Endothelial cell of umbilical vein (primary cell): ENCODE data around the gene SYT14. TPM values are rescaled to one million over a fixed set of nuclear protein-coding genes. Genes with fewer than 3 reads are reported as not detected.

ENCODE experiments used
- BruUV-seq: library from RNA; stranded (reverse); fragments of 400-500 nt; replicated peaks from 2 replicates; lab custom pipeline; 2021; lab: Mats Ljungman, UMichigan
- CTCF ChIA-PET: fragments of 300-600, 350-600 bp; sonication (Branson Sonifier 250); formaldehyde crosslinking; loops from one replicate; lab custom pipeline; 2021; ENCODE audit warnings: antibody characterized with exemption, inconsistent platforms; lab: Charles Lee
- POLR2A ChIA-PET: fragments of 300-600, 350-600 bp; sonication (Branson Sonifier 250); formaldehyde crosslinking; loops from one replicate; lab custom pipeline; 2021; ENCODE audit warnings: antibody characterized with exemption, inconsistent platforms; lab: Charles Lee
- DNase-seq: peaks from one replicate; pipeline ENCODE4 v3.0.0-alpha.2; 2011; ENCODE audit warnings: low read depth, low spot score
- FAIRE-seq: peaks from 2 replicates; lab custom pipeline; 2011; peaks lifted over from hg19 to GRCh38; lab: Jason Lieb, UNC
- H2AFZ ChIP-seq: 2 replicates; pipeline ENCODE4 v1.6.0; 2012; ENCODE audit warnings: low read depth, low read length, control low read depth, inconsistent platforms
- H3K27ac ChIP-seq: 2 replicates; pipeline ENCODE4 v1.5.1; 2011; ENCODE audit warnings: low read depth, mild to moderate bottlenecking, control low read depth, low read length, moderate library complexity; ENCODE audit not compliant: insufficient read depth
- H3K27me3 ChIP-seq, 2 experiments: 2 replicates each; pipeline versions ENCODE4 v1.6.0 to v1.6.1; 2011; ENCODE audit warnings: low read length in 2 of 2, mixed read lengths in 1 of 2; ENCODE audit not compliant: control insufficient read depth in 2 of 2, insufficient read depth in 2 of 2
- H3K36me3 ChIP-seq, 2 experiments: 2 replicates in 1 of 2; 3 replicates in 1 of 2; pipeline ENCODE4 v1.5.1; 2011; ENCODE audit warnings: low read length in 2 of 2, mild to moderate bottlenecking in 1 of 2, moderate library complexity in 1 of 2; ENCODE audit not compliant: control insufficient read depth in 2 of 2, insufficient read depth in 2 of 2; ENCODE audit errors: extremely low read depth in 1 of 2
- H3K4me1 ChIP-seq: 3 replicates; pipeline ENCODE4 v1.5.1; 2011; ENCODE audit warnings: mild to moderate bottlenecking, low read length; ENCODE audit not compliant: control insufficient read depth, insufficient read depth; ENCODE audit errors: extremely low read depth
- H3K4me2 ChIP-seq: 2 replicates; pipeline ENCODE4 v1.6.1; 2011; ENCODE audit warnings: low read length, control low read depth, mixed read lengths; ENCODE audit not compliant: insufficient read depth
- H3K4me3 ChIP-seq, 3 experiments: fragments of 200-600 bp in 1 of 3; sonication (generic), shearing (Covaris generic) in 1 of 3; replicated peaks in 1 of 3; 2 replicates each; pipeline ENCODE4 v1.5.1; 2011 to 2016; ENCODE audit warnings: control low read depth in 3 of 3, low read length in 3 of 3, mild to moderate bottlenecking in 2 of 3, inconsistent platforms in 1 of 3, low read depth in 1 of 3, moderate library complexity in 1 of 3; ENCODE audit not compliant: insufficient read depth in 1 of 3
- H3K79me2 ChIP-seq: 2 replicates; pipeline ENCODE4 v1.6.0; 2012; ENCODE audit warnings: low read length, inconsistent platforms; ENCODE audit not compliant: control insufficient read depth, insufficient read depth
- H3K9ac ChIP-seq: replicated peaks from 2 replicates; pipeline ENCODE3; 2011; ENCODE audit warnings: low read length, control low read depth; ENCODE audit not compliant: insufficient read depth; ENCODE audit errors: extremely low read depth
- H3K9me1 ChIP-seq: replicated peaks from 3 replicates; pipeline ENCODE4 v1.6.0; 2011; ENCODE audit warnings: mild to moderate bottlenecking, low read length; ENCODE audit not compliant: control insufficient read depth, insufficient read depth; ENCODE audit errors: extremely low read depth
- H3K9me3 ChIP-seq: replicated peaks from 2 replicates; pipeline ENCODE4 v1.5.1; 2012; ENCODE audit warnings: low read length, inconsistent platforms; ENCODE audit not compliant: control insufficient read depth, insufficient read depth
- H4K20me1 ChIP-seq: replicated peaks from 2 replicates; pipeline ENCODE3; 2011; ENCODE audit warnings: mild to moderate bottlenecking, low read length; ENCODE audit not compliant: control insufficient read depth, insufficient read depth; ENCODE audit errors: extremely low read depth
- EZH2 ChIP-seq: IDR thresholded peaks from 2 replicates; pipeline ENCODE4 v1.6.1; 2012; ENCODE audit warnings: borderline replicate concordance, low read depth, mild to moderate bottlenecking, moderate library complexity, low read length, inconsistent platforms; ENCODE audit not compliant: severe bottlenecking
- GATA2 ChIP-seq: IDR thresholded peaks from 2 replicates; pipeline ENCODE4 v1.7.0; 2011; ENCODE audit warnings: low read depth, mild to moderate bottlenecking, moderate library complexity, mixed read lengths, low read length; ENCODE audit not compliant: insufficient read length, insufficient read depth
- POLR2A ChIP-seq: IDR thresholded peaks from 2 replicates; pipeline ENCODE4 v1.6.1; 2012; ENCODE audit warnings: low read depth, mild to moderate bottlenecking, control low read depth, low read length
- dilution Hi-C: fragments of 300-500 bp; cut with MboI; formaldehyde crosslinking; loops from one replicate; pipeline ENCODE4 v1.15.0; 2019; ENCODE audit warnings: low sequenced_read_pairs; ENCODE audit not compliant: extremely low pct_ligation_motif_present
- intact Hi-C: fragments of 100-400 bp; cut with micrococcal nuclease; formaldehyde crosslinking; loops from one replicate; pipeline ENCODE4 v1.10.0; 2022
- polyA plus RNA-seq, 4 experiments: library from polyadenylated mRNA; depleted of rRNA in 3 of 4; stranded (reverse) in 3 of 4; unstranded in 1 of 4; fragments of >200 nt; gene quantifications; 2 replicates each; pipeline versions ENCODE4 v1.2.1 to v1.2.3, GENCODE V29; 2011 to 2012; ENCODE audit warnings: missing spikeins in 1 of 4
- total RNA-seq: library from RNA; stranded (reverse); gene quantifications from 2 replicates; pipeline ENCODE4 v1.2.3, GENCODE V29; 2021
- TF ChIP-seq, protein P1 (sequence below): IDR thresholded peaks from 2 replicates; pipeline ENCODE4 v1.6.1; 2011; ENCODE audit not compliant: insufficient read depth, insufficient read length
- TF ChIP-seq, protein P2 (sequence below), 2 donors: IDR thresholded peaks; 1 replicate in 1 of 2; 2 replicates in 1 of 2; pipeline ENCODE4 v1.5.1; 2011; ENCODE audit warnings: low read length in 2 of 2, mild to moderate bottlenecking in 2 of 2, moderate library complexity in 2 of 2, control low read depth in 1 of 2, inconsistent platforms in 1 of 2, low read depth in 1 of 2; ENCODE audit not compliant: insufficient read depth in 1 of 2; ENCODE audit errors: extremely low read depth in 1 of 2

SYT14 gene
- total and polyA plus RNA-seq, 2 donors (not counting 3 experiments of a cell fraction or from before 2014, with no cell fraction given) = 0.08 to 0.18 TPM

- Histone ChIP-seq H3K27me3 (peaks cover 2 to 9% of the 10 kb centered on the region in 2 experiments), H3K79me2 (no peaks in the 10 kb centered on the region), H3K9ac (no peak overlapping the region), H4K20me1 (no peaks in the 10 kb centered on the region), H3K36me3 (no peaks in the 10 kb centered on the region), H3K9me1 (no peaks in the 10 kb centered on the region), H3K4me1 (no peaks in the 10 kb centered on the region), H3K4me2 (no peak overlapping the region), H3K27ac (no peak overlapping the region), H3K9me3 (no peaks in the 10 kb centered on the region), H2AFZ (no peak overlapping the region), H3K4me3 (no peak overlapping the region)
- FAIRE-seq (no peak), DNase-seq (no peak)
- no TSS peak for BruUV-seq
- dilution Hi-C loops (no loop called here), intact Hi-C loops (no loop called here)
- POLR2A ChIA-PET = no interaction called here
- CTCF ChIA-PET = no interaction called here
- TF ChIP-seq, protein P1, sequence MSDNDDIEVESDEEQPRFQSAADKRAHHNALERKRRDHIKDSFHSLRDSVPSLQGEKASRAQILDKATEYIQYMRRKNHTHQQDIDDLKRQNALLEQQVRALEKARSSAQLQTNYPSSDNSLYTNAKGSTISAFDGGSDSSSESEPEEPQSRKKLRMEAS = no peak
- TF ChIP-seq, protein P2, sequence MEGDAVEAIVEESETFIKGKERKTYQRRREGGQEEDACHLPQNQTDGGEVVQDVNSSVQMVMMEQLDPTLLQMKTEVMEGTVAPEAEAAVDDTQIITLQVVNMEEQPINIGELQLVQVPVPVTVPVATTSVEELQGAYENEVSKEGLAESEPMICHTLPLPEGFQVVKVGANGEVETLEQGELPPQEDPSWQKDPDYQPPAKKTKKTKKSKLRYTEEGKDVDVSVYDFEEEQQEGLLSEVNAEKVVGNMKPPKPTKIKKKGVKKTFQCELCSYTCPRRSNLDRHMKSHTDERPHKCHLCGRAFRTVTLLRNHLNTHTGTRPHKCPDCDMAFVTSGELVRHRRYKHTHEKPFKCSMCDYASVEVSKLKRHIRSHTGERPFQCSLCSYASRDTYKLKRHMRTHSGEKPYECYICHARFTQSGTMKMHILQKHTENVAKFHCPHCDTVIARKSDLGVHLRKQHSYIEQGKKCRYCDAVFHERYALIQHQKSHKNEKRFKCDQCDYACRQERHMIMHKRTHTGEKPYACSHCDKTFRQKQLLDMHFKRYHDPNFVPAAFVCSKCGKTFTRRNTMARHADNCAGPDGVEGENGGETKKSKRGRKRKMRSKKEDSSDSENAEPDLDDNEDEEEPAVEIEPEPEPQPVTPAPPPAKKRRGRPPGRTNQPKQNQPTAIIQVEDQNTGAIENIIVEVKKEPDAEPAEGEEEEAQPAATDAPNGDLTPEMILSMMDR (IDR thresholded peaks at IDR 0.05; ENCODE audit: extremely low read depth in 1 of 2, insufficient read depth in 1 of 2, low read depth in 1 of 2, low read length in 2 of 2) = no peak
- no peak for TF ChIP-seq POLR2A
- TF ChIP-seq GATA2 = no peak
- TF ChIP-seq EZH2 = no peak
Observed at GRCh38 chr1:210010161-210010560, 72.1 kb downstream of the SYT14 start.
